Ovary (tissue), 3 donors: ENCODE results near the gene RPN2.

Experiments
- POLR2A ChIP-seq: fragments of 450-650 bp; IDR thresholded peaks from one replicate; pipeline ENCODE4 v1.6.1; 2017; ENCODE audit warnings: antibody characterized with exemption, mild to moderate bottlenecking, moderate library complexity
- TF ChIP-seq, protein P1 (sequence below), 3 donors: fragments of 450-650 bp in 2 of 3; fragments of 200-600 bp in 1 of 3; IDR thresholded peaks; one replicate each; pipeline versions ENCODE4 v1.5.1 to v1.8.0; 2016 to 2022; ENCODE audit warnings: antibody characterized with exemption in 3 of 3, mild to moderate bottlenecking in 1 of 3
- donor health status: DM: no; HTN: no; CAD: no.

DNA sequence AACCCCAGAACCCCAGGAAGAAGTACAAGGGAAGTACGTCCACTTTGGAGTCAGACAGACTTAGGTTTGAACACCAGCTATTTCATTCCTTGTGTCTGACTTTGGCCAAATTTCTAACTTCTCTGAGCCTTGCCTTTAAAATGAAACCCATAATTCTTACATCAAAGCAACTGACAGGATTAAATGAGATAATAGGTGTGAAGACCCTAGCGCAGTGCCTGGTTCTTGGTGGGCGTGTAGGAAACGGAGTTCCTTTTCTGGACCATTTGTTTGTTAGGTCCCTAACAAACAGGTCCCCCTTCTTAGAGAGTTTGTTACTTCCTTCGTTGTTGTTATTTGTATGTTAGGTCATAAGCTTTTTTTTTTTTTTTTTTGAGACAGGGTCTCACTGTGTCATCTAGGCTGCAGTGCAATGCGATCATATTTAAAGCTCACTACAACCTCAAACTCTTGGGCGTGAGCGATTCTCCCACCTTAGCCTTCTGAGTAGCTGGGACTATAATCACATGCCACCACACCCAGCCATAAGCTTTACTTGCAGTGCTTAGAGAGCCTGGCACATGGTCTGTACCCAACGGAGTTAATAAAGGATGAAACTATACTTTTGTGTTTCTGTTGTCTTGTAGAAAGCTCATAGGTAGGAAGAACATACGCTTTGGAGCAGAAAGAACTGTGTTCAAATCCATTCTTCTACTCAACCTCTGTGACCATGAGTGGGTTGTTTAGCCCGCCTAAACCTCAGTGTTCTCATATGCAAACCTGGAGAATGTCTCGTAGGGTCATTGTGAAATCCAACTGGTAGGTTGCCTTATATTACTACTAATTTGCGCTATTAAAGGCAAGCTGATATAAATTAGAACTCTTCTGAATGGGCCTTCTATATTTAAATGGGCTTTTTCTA, 22.0 kb downstream of the RPN2 start:
- TF ChIP-seq, protein P1, sequence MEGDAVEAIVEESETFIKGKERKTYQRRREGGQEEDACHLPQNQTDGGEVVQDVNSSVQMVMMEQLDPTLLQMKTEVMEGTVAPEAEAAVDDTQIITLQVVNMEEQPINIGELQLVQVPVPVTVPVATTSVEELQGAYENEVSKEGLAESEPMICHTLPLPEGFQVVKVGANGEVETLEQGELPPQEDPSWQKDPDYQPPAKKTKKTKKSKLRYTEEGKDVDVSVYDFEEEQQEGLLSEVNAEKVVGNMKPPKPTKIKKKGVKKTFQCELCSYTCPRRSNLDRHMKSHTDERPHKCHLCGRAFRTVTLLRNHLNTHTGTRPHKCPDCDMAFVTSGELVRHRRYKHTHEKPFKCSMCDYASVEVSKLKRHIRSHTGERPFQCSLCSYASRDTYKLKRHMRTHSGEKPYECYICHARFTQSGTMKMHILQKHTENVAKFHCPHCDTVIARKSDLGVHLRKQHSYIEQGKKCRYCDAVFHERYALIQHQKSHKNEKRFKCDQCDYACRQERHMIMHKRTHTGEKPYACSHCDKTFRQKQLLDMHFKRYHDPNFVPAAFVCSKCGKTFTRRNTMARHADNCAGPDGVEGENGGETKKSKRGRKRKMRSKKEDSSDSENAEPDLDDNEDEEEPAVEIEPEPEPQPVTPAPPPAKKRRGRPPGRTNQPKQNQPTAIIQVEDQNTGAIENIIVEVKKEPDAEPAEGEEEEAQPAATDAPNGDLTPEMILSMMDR (IDR thresholded peaks at IDR 0.05) = no peak
- no peak for TF ChIP-seq POLR2A
